ENCODE results near the gene HK2. TPM values are rescaled to one million over a fixed set of nuclear protein-coding genes. Genes with fewer than 3 reads are reported as not detected.

The HK2 gene
- total and polyA plus RNA-seq, 2 donors (not counting 3 experiments of a cell fraction or from before 2014, with no cell fraction given), result 3.4 to 13.0 TPM

GRCh38 chr2:74816540-74817303 lies 17.2 kb upstream of the HK2 start:
- POLR2A ChIA-PET, result no interaction called here
- H3K9me1 ChIP-seq (replicated peaks; ENCODE audit: control insufficient read depth, extremely low read depth, insufficient read depth, low read length), result no peaks in the 10 kb centered on the region
- H3K4me1 ChIP-seq (ENCODE audit: control insufficient read depth, extremely low read depth, insufficient read depth, low read length), result no peaks in the 10 kb centered on the region
- no peaks in the 10 kb centered on the region for H3K9me3 ChIP-seq (replicated peaks; ENCODE audit: control insufficient read depth, insufficient read depth, low read length)
- intact Hi-C loops (cut with micrococcal nuclease), result no loop called here
- H4K20me1 ChIP-seq (replicated peaks; ENCODE audit: control insufficient read depth, extremely low read depth, insufficient read depth, low read length), result no peaks in the 10 kb centered on the region
- H3K4me2 ChIP-seq (ENCODE audit: insufficient read depth, low read length), result no peak overlapping the region
- no peaks in the 10 kb centered on the region for H3K79me2 ChIP-seq (ENCODE audit: control insufficient read depth, insufficient read depth, low read length)
- no peaks in the 10 kb centered on the region for H3K36me3 ChIP-seq (ENCODE audit: control insufficient read depth in 2 of 2, extremely low read depth in 1 of 2, insufficient read depth in 2 of 2, low read length in 2 of 2)
- DNase-seq (ENCODE audit: low read depth, low spot score), result no peak
- H2AFZ ChIP-seq (ENCODE audit: low read depth, low read length), result no peak overlapping the region
- no peak overlapping the region for H3K9ac ChIP-seq (replicated peaks; ENCODE audit: extremely low read depth, insufficient read depth, low read length)
- H3K4me3 ChIP-seq (replicated peaks in 1 of 3; ENCODE audit: insufficient read depth in 1 of 3, low read depth in 1 of 3, low read length in 3 of 3), result no peak overlapping the region
- dilution Hi-C loops (cut with MboI; ENCODE audit: extremely low pct_ligation_motif_present, low sequenced_read_pairs), result no loop called here
- FAIRE-seq, result no peak
- peaks cover 7 to 13% of the 10 kb centered on the region in 2 experiments for H3K27me3 ChIP-seq (ENCODE audit: control insufficient read depth in 2 of 2, insufficient read depth in 2 of 2, low read length in 2 of 2)
- TF ChIP-seq MYC (IDR thresholded peaks at IDR 0.05; ENCODE audit: low read depth, low read length) (no peak), EZH2 (IDR thresholded peaks at IDR 0.05; ENCODE audit: borderline replicate concordance, low read depth, low read length, severe bottlenecking) (no peak), POLR2AphosphoS5 (IDR thresholded peaks at IDR 0.05; ENCODE audit: insufficient read depth, low read depth, low read length) (no peak), JUN (IDR thresholded peaks at IDR 0.05; ENCODE audit: borderline replicate concordance, insufficient read depth, insufficient read length, low read depth) (no peak), POLR2A (IDR thresholded peaks at IDR 0.05; ENCODE audit: low read depth, low read length) (no peak)
- BruUV-seq (replicated peaks), result no TSS peak
- CTCF ChIA-PET, result interaction anchor here (0.8 kb wide), 2 partner anchors 20 to 128 kb away, joined by 3 read pairs; no protein-coding TSS in a partner anchor
- H3K27ac ChIP-seq (ENCODE audit: insufficient read depth, low read depth, low read length), result no peak overlapping the region

- H3K36me3 ChIP-seq (ENCODE audit: control insufficient read depth in 2 of 2, extremely low read depth in 1 of 2, insufficient read depth in 2 of 2, low read length in 2 of 2), result no peaks in the 10 kb centered on the region
- no TSS peak for BruUV-seq (replicated peaks)
- no peaks in the 10 kb centered on the region for H3K79me2 ChIP-seq (ENCODE audit: control insufficient read depth, insufficient read depth, low read length)
- no peak for TF ChIP-seq CTCF (IDR thresholded peaks at IDR 0.05; ENCODE audit: extremely low read depth in 1 of 2, insufficient read depth in 1 of 2, low read depth in 1 of 2, low read length in 2 of 2)
- TF ChIP-seq GATA2 (IDR thresholded peaks at IDR 0.05; ENCODE audit: insufficient read depth, insufficient read length, low read depth, low read length), result no peak
- TF ChIP-seq POLR2A (IDR thresholded peaks at IDR 0.05; ENCODE audit: low read depth, low read length), result no peak
- ChIA-PET POLR2A (no interaction called here), CTCF (no interaction called here)
- no peak overlapping the region for H3K4me3 ChIP-seq (replicated peaks in 1 of 3; ENCODE audit: insufficient read depth in 1 of 3, low read depth in 1 of 3, low read length in 3 of 3)
- intact Hi-C loops (cut with micrococcal nuclease), result no loop called here
- H3K27ac ChIP-seq (ENCODE audit: insufficient read depth, low read depth, low read length), result no peak overlapping the region
- dilution Hi-C loops (cut with MboI; ENCODE audit: extremely low pct_ligation_motif_present, low sequenced_read_pairs), result no loop called here
- H4K20me1 ChIP-seq (replicated peaks; ENCODE audit: control insufficient read depth, extremely low read depth, insufficient read depth, low read length), result no peaks in the 10 kb centered on the region
- no peaks in the 10 kb centered on the region for H3K9me1 ChIP-seq (replicated peaks; ENCODE audit: control insufficient read depth, extremely low read depth, insufficient read depth, low read length)
- no peaks in the 10 kb centered on the region for H3K9me3 ChIP-seq (replicated peaks; ENCODE audit: control insufficient read depth, insufficient read depth, low read length)
- peaks cover 11% of the 10 kb centered on the region in 2 experiments for H3K27me3 ChIP-seq (ENCODE audit: control insufficient read depth in 2 of 2, insufficient read depth in 2 of 2, low read length in 2 of 2)
- H2AFZ ChIP-seq (ENCODE audit: low read depth, low read length), result no peak overlapping the region
- DNase-seq (ENCODE audit: low read depth, low spot score) (no peak), FAIRE-seq (no peak)
- no peak overlapping the region for H3K4me2 ChIP-seq (ENCODE audit: insufficient read depth, low read length)
- H3K9ac ChIP-seq (replicated peaks; ENCODE audit: extremely low read depth, insufficient read depth, low read length), result no peak overlapping the region
- H3K4me1 ChIP-seq (ENCODE audit: control insufficient read depth, extremely low read depth, insufficient read depth, low read length), result no peaks in the 10 kb centered on the region
Observed at GRCh38 chr2:74817304-74817675, 16.6 kb upstream of the HK2 start.
